Measurements from ENCODE around the gene NAALADL2. TPM values are rescaled to one million over a fixed set of nuclear protein-coding genes. Genes with fewer than 3 reads are reported as not detected.

Gene NAALADL2
- polyA plus RNA-seq, 2 of the 4 experiments (the other 2 are of a cell fraction) = 0.09 to 0.28 TPM

DNA sequence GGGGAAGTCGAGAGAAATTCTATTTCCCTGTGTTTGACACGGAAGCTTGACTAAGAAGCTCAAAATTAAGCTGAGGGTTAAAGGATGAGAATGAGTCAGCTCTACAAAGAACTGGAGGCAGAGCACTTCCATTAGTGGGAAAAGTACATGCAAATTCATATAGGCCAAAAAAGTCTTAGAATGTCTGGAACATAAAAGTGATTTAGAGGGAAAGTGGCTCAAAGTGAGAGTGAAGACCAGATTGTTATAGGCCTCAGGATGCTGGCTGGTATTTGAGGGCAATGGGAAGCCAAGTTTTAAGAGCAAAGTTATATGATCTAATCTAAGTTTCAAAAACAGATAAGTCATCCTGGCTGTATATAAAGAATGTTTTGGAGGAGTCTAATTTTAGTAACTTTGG, 857.3 kb downstream of the NAALADL2 start (continued):
- TF ChIP-seq, protein P1, sequence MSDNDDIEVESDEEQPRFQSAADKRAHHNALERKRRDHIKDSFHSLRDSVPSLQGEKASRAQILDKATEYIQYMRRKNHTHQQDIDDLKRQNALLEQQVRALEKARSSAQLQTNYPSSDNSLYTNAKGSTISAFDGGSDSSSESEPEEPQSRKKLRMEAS (IDR thresholded peaks at IDR 0.05) = no peak
- TF ChIP-seq KDM5A (IDR thresholded peaks at IDR 0.05) = no peak

GRCh38 chr3:175726228-175726627, 867.1 kb downstream of the NAALADL2 start:
- CTCF ChIA-PET = no interaction called here
- TF ChIP-seq RNF2 (IDR thresholded peaks at IDR 0.05; ENCODE audit: borderline replicate concordance, low read depth) (no peak), FOXS1 (CRISPR knock-in tag; IDR thresholded peaks at IDR 0.05) (no peak), MAFK (IDR thresholded peaks at IDR 0.05; ENCODE audit: partially characterized antibody) (no peak), CEBPB (IDR thresholded peaks at IDR 0.05) (no peak), ZSCAN20 (CRISPR knock-in tag; IDR thresholded peaks at IDR 0.05) (no peak), CHD2 (IDR thresholded peaks at IDR 0.05; ENCODE audit: low read length, partially characterized antibody) (no peak), ATOH8 (CRISPR knock-in tag; IDR thresholded peaks at IDR 0.05; ENCODE audit: low read depth) (no peak), CTCF (IDR thresholded peaks at IDR 0.05) (no peak)
- TF ChIP-seq, protein P2, sequence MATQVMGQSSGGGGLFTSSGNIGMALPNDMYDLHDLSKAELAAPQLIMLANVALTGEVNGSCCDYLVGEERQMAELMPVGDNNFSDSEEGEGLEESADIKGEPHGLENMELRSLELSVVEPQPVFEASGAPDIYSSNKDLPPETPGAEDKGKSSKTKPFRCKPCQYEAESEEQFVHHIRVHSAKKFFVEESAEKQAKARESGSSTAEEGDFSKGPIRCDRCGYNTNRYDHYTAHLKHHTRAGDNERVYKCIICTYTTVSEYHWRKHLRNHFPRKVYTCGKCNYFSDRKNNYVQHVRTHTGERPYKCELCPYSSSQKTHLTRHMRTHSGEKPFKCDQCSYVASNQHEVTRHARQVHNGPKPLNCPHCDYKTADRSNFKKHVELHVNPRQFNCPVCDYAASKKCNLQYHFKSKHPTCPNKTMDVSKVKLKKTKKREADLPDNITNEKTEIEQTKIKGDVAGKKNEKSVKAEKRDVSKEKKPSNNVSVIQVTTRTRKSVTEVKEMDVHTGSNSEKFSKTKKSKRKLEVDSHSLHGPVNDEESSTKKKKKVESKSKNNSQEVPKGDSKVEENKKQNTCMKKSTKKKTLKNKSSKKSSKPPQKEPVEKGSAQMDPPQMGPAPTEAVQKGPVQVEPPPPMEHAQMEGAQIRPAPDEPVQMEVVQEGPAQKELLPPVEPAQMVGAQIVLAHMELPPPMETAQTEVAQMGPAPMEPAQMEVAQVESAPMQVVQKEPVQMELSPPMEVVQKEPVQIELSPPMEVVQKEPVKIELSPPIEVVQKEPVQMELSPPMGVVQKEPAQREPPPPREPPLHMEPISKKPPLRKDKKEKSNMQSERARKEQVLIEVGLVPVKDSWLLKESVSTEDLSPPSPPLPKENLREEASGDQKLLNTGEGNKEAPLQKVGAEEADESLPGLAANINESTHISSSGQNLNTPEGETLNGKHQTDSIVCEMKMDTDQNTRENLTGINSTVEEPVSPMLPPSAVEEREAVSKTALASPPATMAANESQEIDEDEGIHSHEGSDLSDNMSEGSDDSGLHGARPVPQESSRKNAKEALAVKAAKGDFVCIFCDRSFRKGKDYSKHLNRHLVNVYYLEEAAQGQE (IDR thresholded peaks at IDR 0.05) = no peak
- POLR2A ChIA-PET = no interaction called here
- no peaks in the 10 kb centered on the region for H3K4me1 ChIP-seq
- H3K27ac ChIP-seq = no peak overlapping the region
- H3K4me3 ChIP-seq = no peak overlapping the region
- no peak for ATAC-seq
- DNase-seq (ENCODE audit: low read depth in 1 of 2, low spot score in 1 of 2) = no peak
- 9% methylated on average over 1 of the region's 1 CpG for WGBS (ENCODE audit: missing lambda C conversion rate)
- no peak for FAIRE-seq
- no peaks in the 10 kb centered on the region for H3K9me3 ChIP-seq
- no peak overlapping the region for H3K4me2 ChIP-seq

GRCh38 chr3:175728566-175728965, 869.4 kb downstream of the NAALADL2 start:
- H3K27ac ChIP-seq = no peak overlapping the region
- no peak overlapping the region for H3K4me3 ChIP-seq
- FAIRE-seq (no peak), ATAC-seq (no peak), DNase-seq (ENCODE audit: low read depth in 1 of 2, low spot score in 1 of 2) (no peak)
- no peaks in the 10 kb centered on the region for H3K4me1 ChIP-seq
- ChIA-PET CTCF (no interaction called here), POLR2A (no interaction called here)
- TF ChIP-seq NPAS2 (CRISPR knock-in tag; IDR thresholded peaks at IDR 0.05; ENCODE audit: borderline replicate concordance) (no peak), RARB (CRISPR knock-in tag; IDR thresholded peaks at IDR 0.05) (no peak), POLR2AphosphoS2 (conservative IDR thresholded peaks at IDR 0.05; ENCODE audit: low read length) (no peak), RAD21 (conservative IDR thresholded peaks at IDR 0.05 in 1 of 2, IDR thresholded peaks at IDR 0.05 in 1 of 2) (no peak), TFCP2L1 (CRISPR knock-in tag; IDR thresholded peaks at IDR 0.05) (no peak)
- TF ChIP-seq, protein P3, sequence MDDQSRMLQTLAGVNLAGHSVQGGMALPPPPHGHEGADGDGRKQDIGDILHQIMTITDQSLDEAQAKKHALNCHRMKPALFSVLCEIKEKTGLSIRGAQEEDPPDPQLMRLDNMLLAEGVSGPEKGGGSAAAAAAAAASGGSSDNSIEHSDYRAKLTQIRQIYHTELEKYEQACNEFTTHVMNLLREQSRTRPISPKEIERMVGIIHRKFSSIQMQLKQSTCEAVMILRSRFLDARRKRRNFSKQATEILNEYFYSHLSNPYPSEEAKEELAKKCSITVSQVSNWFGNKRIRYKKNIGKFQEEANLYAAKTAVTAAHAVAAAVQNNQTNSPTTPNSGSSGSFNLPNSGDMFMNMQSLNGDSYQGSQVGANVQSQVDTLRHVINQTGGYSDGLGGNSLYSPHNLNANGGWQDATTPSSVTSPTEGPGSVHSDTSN (IDR thresholded peaks at IDR 0.05) = no peak
- no peaks in the 10 kb centered on the region for H3K9me3 ChIP-seq
- H3K4me2 ChIP-seq = no peak overlapping the region
- WGBS (ENCODE audit: missing lambda C conversion rate) = 67% methylated on average over 1 of the region's 1 CpG

Measured in A549 (cell line).